ENCODE results near the gene GSX2. TPM values are rescaled to one million over a fixed set of nuclear protein-coding genes. Genes with fewer than 3 reads are reported as not detected.
A peak's percentile ranks its signal among the peaks of the same experiment; 100 is the strongest.

The GSX2 gene
- total and polyA plus RNA-seq, 2 of the 13 experiments (the other 11 are each of a cell fraction or from before 2014, with no cell fraction given) = not detected

- no peak for TF ChIP-seq FIP1L1 (IDR thresholded peaks at IDR 0.05; ENCODE audit: borderline replicate concordance, insufficient read depth, low read depth, low read length)
- no peak for TF ChIP-seq MED8 (CRISPR knock-in tag; IDR thresholded peaks at IDR 0.05; ENCODE audit: insufficient replicate concordance)
- TF ChIP-seq NFYC (CRISPR knock-in tag; IDR thresholded peaks at IDR 0.05) = no peak; the same call in 1 of the 2 replicates
- peak; percentile 34; the same call in 1 of the 2 replicates for TF ChIP-seq ZNF83 (CRISPR knock-in tag; IDR thresholded peaks at IDR 0.05; ENCODE audit: borderline replicate concordance)
- TF ChIP-seq, protein P1, sequence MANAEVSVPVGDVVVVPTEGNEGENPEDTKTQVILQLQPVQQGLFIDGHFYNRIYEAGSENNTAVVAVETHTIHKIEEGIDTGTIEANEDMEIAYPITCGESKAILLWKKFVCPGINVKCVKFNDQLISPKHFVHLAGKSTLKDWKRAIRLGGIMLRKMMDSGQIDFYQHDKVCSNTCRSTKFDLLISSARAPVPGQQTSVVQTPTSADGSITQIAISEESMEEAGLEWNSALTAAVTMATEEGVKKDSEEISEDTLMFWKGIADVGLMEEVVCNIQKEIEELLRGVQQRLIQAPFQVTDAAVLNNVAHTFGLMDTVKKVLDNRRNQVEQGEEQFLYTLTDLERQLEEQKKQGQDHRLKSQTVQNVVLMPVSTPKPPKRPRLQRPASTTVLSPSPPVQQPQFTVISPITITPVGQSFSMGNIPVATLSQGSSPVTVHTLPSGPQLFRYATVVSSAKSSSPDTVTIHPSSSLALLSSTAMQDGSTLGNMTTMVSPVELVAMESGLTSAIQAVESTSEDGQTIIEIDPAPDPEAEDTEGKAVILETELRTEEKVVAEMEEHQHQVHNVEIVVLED (CRISPR knock-in tag; IDR thresholded peaks at IDR 0.05; ENCODE audit: borderline replicate concordance) = peak; percentile 66
- TF ChIP-seq KLF16 (CRISPR knock-in tag; IDR thresholded peaks at IDR 0.05) = peak in 1 of 2 experiments; percentile 77; a peak in 2 of 4 replicates
- peak; percentile 45; the same call in 1 of the 2 replicates for TF ChIP-seq RFX3 (CRISPR knock-in tag; IDR thresholded peaks at IDR 0.05)
- peak; percentile 22; the same call in 1 of the 2 replicates for TF ChIP-seq RXRB (CRISPR knock-in tag; IDR thresholded peaks at IDR 0.05; ENCODE audit: borderline replicate concordance)
- TF ChIP-seq KDM5B (CRISPR knock-in tag; IDR thresholded peaks at IDR 0.05; ENCODE audit: borderline replicate concordance) = peak; percentile 46; the same call in 1 of the 2 replicates
- peak; percentile 39; the same call in 1 of the 2 replicates for TF ChIP-seq SIN3B (IDR thresholded peaks at IDR 0.05; ENCODE audit: low read length)
- peak; percentile 76 for TF ChIP-seq GATAD1 (CRISPR knock-in tag; IDR thresholded peaks at IDR 0.05)
- TF ChIP-seq NCOR1 (IDR thresholded peaks at IDR 0.05; ENCODE audit: borderline replicate concordance, low read length) = no peak
- TF ChIP-seq ZNF839 (CRISPR knock-in tag; IDR thresholded peaks at IDR 0.05; ENCODE audit: borderline replicate concordance) = peak; percentile 56; the same call in 1 of the 2 replicates
- no peak for TF ChIP-seq NR3C1 (CRISPR knock-in tag; IDR thresholded peaks at IDR 0.05)
- TF ChIP-seq ARID2 (CRISPR knock-in tag; IDR thresholded peaks at IDR 0.05; ENCODE audit: borderline replicate concordance) = peak; percentile 76
- peak; percentile 20; the same call in 1 of the 2 replicates for TF ChIP-seq MED13 (CRISPR knock-in tag; IDR thresholded peaks at IDR 0.05)
- TF ChIP-seq FOXK1 (CRISPR knock-in tag; IDR thresholded peaks at IDR 0.05; ENCODE audit: borderline replicate concordance, low read depth) = peak; percentile 92
- no peak for TF ChIP-seq HNF4A (CRISPR knock-in tag; IDR thresholded peaks at IDR 0.05)
- TF ChIP-seq, protein P2, sequence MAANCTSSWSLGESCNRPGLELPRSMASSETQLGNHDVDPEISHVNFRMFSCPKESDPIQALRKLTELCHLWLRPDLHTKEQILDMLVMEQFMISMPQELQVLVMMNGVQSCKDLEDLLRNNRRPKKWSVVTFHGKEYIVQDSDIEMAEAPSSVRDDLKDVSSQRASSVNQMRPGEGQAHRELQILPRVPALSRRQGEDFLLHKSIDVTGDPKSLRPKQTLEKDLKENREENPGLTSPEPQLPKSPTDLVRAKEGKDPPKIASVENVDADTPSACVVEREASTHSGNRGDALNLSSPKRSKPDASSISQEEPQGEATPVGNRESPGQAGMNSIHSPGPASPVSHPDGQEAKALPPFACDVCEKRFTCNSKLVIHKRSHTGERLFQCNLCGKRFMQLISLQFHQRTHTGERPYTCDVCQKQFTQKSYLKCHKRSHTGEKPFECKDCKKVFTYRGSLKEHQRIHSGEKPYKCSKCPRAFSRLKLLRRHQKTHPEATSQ (CRISPR knock-in tag; IDR thresholded peaks at IDR 0.05; ENCODE audit: borderline replicate concordance) = no peak
- no peak for TF ChIP-seq SOX5 (CRISPR knock-in tag; IDR thresholded peaks at IDR 0.05; ENCODE audit: borderline replicate concordance)
- TF ChIP-seq FOXO1 (CRISPR knock-in tag; IDR thresholded peaks at IDR 0.05) = peak; percentile 74
- TF ChIP-seq ZNF430 (CRISPR knock-in tag; IDR thresholded peaks at IDR 0.05) = peak; percentile 32; the same call in 1 of the 2 replicates
- peak; percentile 50 for TF ChIP-seq CBX1 (IDR thresholded peaks at IDR 0.05; ENCODE audit: low read depth)
- TF ChIP-seq MXD4 (CRISPR knock-in tag; IDR thresholded peaks at IDR 0.05) = 0 out of 2 replicates have a peak, but pooled peaks have one; percentile 44
- TF ChIP-seq EED (CRISPR knock-in tag; IDR thresholded peaks at IDR 0.05) = 0 out of 2 replicates have a peak, but pooled peaks have one; percentile 14
- TF ChIP-seq ZNF605 (CRISPR knock-in tag; IDR thresholded peaks at IDR 0.05) = peak; percentile 70; the same call in 1 of the 2 replicates
- TF ChIP-seq TP53 (CRISPR knock-in tag; conservative IDR thresholded peaks at IDR 0.05) = no peak; the same call in 1 of the 2 replicates
- TF ChIP-seq SMAD3 (CRISPR knock-in tag; IDR thresholded peaks at IDR 0.05) = peak; percentile 57; the same call in 1 of the 2 replicates
- 0 out of 2 replicates have a peak, but pooled peaks have one; percentile 85 for TF ChIP-seq ZNF510 (CRISPR knock-in tag; IDR thresholded peaks at IDR 0.05; ENCODE audit: low read depth)
Observed at GRCh38 chr4:54064317-54065111, 35.4 kb upstream of the GSX2 start, which contains the start of gene CHIC2 (continued).

All from HepG2 (cell line).